HT-29 (cell line): Measurements from ENCODE around the gene ABCA2. TPM values are rescaled to one million over a fixed set of nuclear protein-coding genes. Genes with fewer than 3 reads are reported as not detected.
"Not testable (repeated sequence)": the region's sequence is repeated elsewhere in the genome, so short reads cannot be mapped to it uniquely, and the experiment has no call there.

Experiments used
- DNase-seq: peaks from one replicate; pipeline ENCODE4 v3.0.0-alpha.2; 2015; ENCODE audit warnings: low spot score
- total RNA-seq: library from RNA; depleted of rRNA; stranded (reverse); fragments of >200 nt; shearing (Covaris generic); gene quantifications from 2 replicates; pipeline ENCODE4 v1.2.3, GENCODE V29; 2014

The ABCA2 gene
- total RNA-seq, 1 experiment from 2014 or later, result 99.9 TPM

- DNase-seq, result no peak
Measured at GRCh38 chr9:137045294-137046087, 17.5 kb upstream of the ABCA2 start.

- DNase-seq, result peak; percentile 59
Measured at GRCh38 chr9:137044502-137045177, 16.6 kb upstream of the ABCA2 start.

GRCh38 chr9:137044037-137044436, 16.0 kb upstream of the ABCA2 start:
- DNase-seq, result no peak

GRCh38 chr9:137042751-137043727, 15.0 kb upstream of the ABCA2 start:
- no peak for DNase-seq

GRCh38 chr9:137041124-137041523, 13.1 kb upstream of the ABCA2 start:
- DNase-seq, result no peak

GRCh38 chr9:137040568-137040967, 12.5 kb upstream of the ABCA2 start:
- no peak for DNase-seq

GRCh38 chr9:137039611-137040366, 11.8 kb upstream of the ABCA2 start:
- no peak for DNase-seq

GRCh38 chr9:137038916-137039315, 10.9 kb upstream of the ABCA2 start:
- no peak for DNase-seq

- no peak for DNase-seq
Measured at GRCh38 chr9:137037483-137037882, 9.4 kb upstream of the ABCA2 start.

GRCh38 chr9:137037035-137037434, 9.0 kb upstream of the ABCA2 start:
- no peak for DNase-seq

- no peak for DNase-seq
Measured at GRCh38 chr9:137035937-137036336, 7.9 kb upstream of the ABCA2 start.

GRCh38 chr9:137035507-137035834, 7.4 kb upstream of the ABCA2 start:
- DNase-seq, result no peak

- peak; percentile 91 for DNase-seq
Measured at GRCh38 chr9:137034709-137035506, 6.9 kb upstream of the ABCA2 start.

GRCh38 chr9:137034039-137034708, 6.1 kb upstream of the ABCA2 start:
- DNase-seq, result peak; percentile 43

GRCh38 chr9:137033481-137033880, 5.4 kb upstream of the ABCA2 start:
- not testable (repeated sequence) for DNase-seq

GRCh38 chr9:137032858-137033257, 4.8 kb upstream of the ABCA2 start:
- DNase-seq, result no peak

GRCh38 chr9:137031904-137032640, 4.0 kb upstream of the ABCA2 start, which contains the start of gene FUT7:
Gene FUT7, minus strand, starts transcription at chr9:137032088. Its CDS starts 97 bp downstream, at chr9:137031991.
- DNase-seq, result no peak

GRCh38 chr9:137030538-137031527, 2.8 kb upstream of the ABCA2 start:
- no peak for DNase-seq
